Choroid plexus epithelial cell (primary cell): ENCODE measurements around the gene TTF2.
A peak's percentile ranks its signal among the peaks of the same experiment; 100 is the strongest.

Source experiments
- DNase-seq: peaks from one replicate; pipeline ENCODE4 v3.0.0-alpha.2; 2010; ENCODE audit warnings: low read depth
- H3K4me3 ChIP-seq: 2 replicates; pipeline ENCODE4 v1.5.1; 2011; ENCODE audit warnings: low read depth, mild to moderate bottlenecking, control low read depth, low read length, moderate library complexity
- CTCF ChIP-seq: conservative IDR thresholded peaks from 2 replicates; pipeline ENCODE4 v1.5.1; 2011; ENCODE audit warnings: low read depth, mild to moderate bottlenecking, control low read depth, inconsistent platforms, low read length, moderate library complexity

Gene TTF2

GRCh38 chr1:117142200-117142599, 82.1 kb downstream of the TTF2 start:
- peak; percentile 6 for DNase-seq
- no peak for TF ChIP-seq CTCF
- no peak overlapping the region for H3K4me3 ChIP-seq

DNA sequence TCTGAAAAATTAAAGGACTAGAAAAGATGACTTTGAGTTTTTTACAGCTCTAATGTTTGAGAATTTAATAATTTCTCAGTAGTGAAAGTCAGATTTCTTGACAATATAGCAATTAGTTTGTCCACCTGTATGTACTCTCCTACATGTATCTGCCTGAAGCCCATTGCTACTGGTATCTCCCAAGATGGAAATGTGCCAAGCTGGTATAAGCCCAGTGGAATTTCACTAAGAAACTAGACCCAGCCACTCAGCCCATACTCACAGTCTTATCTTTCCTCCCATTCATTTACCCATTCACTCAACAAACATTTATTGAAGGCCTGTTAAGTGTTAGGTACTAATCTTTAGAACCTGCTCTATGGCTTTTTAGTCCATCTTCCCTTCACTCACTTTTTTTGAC, 83.0 kb downstream of the TTF2 start:
- no peak for DNase-seq
- TF ChIP-seq CTCF, result no peak
- H3K4me3 ChIP-seq, result no peak overlapping the region

DNA sequence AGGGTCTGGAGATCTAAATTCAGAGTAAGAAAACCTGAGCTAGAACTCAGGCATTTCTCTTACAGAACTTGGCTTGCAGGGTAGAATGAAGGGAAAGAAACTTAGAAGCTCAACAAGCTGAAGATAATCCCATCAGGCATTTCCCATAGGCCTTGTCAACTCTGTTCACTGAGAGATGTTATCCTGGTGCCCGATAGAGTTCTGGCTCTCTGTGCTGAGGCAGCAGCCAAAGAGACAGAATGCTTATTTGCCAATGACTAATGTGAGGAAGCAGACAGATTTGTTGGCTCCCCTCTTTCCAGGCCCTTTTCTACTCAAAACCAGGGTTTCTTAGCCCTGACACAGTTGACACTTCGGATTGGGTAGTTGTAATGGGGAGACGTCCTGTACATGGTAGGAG, 83.7 kb downstream of the TTF2 start:
- DNase-seq, result no peak
- H3K4me3 ChIP-seq, result no peak overlapping the region
- no peak for TF ChIP-seq CTCF

- H3K4me3 ChIP-seq, result no peak overlapping the region
- no peak for TF ChIP-seq CTCF
- no peak for DNase-seq
These were observed 85.9 kb downstream of the TTF2 start for GRCh38 chr1:117146072-117146471.

DNA sequence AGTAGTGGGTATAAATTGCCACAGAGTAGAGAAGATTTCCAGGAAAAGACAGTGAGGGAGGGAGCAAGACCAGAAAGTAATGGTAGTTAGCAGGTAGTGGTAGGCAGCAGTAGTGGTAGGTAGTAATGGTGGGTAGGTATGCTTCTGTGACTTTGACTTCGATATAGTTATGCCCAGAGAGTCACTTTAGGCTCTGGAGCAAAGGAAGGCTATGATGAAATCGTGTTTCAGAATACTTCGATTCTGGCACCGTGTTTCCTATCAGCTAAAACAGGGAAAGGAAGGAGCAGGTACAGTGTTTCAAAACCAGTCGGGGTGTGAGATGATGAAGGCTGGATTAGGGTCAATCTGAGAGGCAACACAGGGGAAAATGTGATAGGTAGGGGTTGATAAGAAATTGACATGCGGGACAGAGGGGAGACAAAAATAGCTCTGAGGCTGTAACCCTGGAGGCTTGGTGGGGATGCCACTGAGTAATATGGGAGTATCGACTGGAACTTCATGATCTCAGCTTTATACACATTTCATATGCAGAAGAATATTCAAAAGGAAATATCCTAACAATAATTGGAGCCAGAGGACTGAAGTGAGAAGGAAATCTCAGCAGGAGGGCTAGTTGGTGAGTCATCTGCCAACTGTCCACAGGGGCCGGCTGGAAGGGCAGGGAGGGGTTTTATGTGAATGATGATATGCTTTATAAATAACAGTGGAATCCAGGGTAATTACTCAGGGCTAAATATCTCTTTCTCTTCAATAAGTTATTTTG, 86.6 kb downstream of the TTF2 start:
- DNase-seq, result peak; percentile 91
- no peak for TF ChIP-seq CTCF

DNA sequence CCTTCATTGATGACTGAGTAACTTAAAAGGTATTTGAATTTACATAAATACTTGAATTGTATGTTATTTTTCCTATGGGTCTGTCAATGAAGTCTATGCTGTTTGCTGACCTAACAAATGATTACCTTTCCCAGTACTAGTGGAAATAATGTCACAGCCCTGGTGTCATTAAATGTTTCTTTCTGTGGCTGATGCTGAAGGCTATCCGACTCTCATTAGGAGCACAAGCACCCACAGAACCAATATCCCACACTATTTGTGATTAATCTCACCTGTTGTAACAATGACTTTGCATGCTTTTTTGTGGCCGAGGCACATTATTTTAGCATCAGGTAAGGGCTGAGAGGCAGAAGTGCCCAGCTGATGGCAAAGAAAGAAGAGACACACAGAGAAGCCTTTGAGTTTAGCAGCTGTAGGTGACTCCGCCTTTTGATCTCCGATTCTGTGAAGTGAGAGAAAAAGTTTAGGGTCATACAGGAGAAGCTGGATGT, 87.3 kb downstream of the TTF2 start:
- H3K4me3 ChIP-seq, result no peak overlapping the region
- no peak for TF ChIP-seq CTCF
- no peak for DNase-seq

More for the DNA sequence above, 86.6 kb downstream of the TTF2 start:
- no peak overlapping the region for H3K4me3 ChIP-seq
